ENCODE results near the gene SCFD2.

SCFD2 gene

GRCh38 chr4:52947401-52948056 lies 418.3 kb downstream of the SCFD2 start:
- no peak for DNase-seq

GRCh38 chr4:52946855-52947254 lies 419.0 kb downstream of the SCFD2 start:
- DNase-seq = no peak

GRCh38 chr4:52945982-52946381 lies 419.9 kb downstream of the SCFD2 start:
- DNase-seq = no peak

- no peak for DNase-seq
These were observed 420.4 kb downstream of the SCFD2 start for GRCh38 chr4:52945326-52945898.

- DNase-seq = no peak
These were observed 422.2 kb downstream of the SCFD2 start for GRCh38 chr4:52943677-52944076.

GRCh38 chr4:52942936-52943335 lies 422.9 kb downstream of the SCFD2 start:
- DNase-seq = no peak

GRCh38 chr4:52941450-52941849 lies 424.4 kb downstream of the SCFD2 start:
- DNase-seq = no peak

- DNase-seq = no peak
These were observed 426.1 kb downstream of the SCFD2 start for GRCh38 chr4:52939739-52940138.

- no peak for DNase-seq
These were observed 426.5 kb downstream of the SCFD2 start for GRCh38 chr4:52939325-52939724.

- DNase-seq = no peak
These were observed 428.0 kb downstream of the SCFD2 start for GRCh38 chr4:52937829-52938228.

GRCh38 chr4:52936729-52937128 lies 429.1 kb downstream of the SCFD2 start:
- DNase-seq = no peak

GRCh38 chr4:52935317-52935716 lies 430.5 kb downstream of the SCFD2 start:
- no peak for DNase-seq

- no peak for DNase-seq
These were observed 432.1 kb downstream of the SCFD2 start for GRCh38 chr4:52933738-52934137.

GRCh38 chr4:52932591-52933470 lies 433.0 kb downstream of the SCFD2 start:
- no peak for DNase-seq

- DNase-seq = no peak
These were observed 434.6 kb downstream of the SCFD2 start for GRCh38 chr4:52931243-52931642.

GRCh38 chr4:52926196-52926974 lies 439.5 kb downstream of the SCFD2 start:
- no peak for DNase-seq

GRCh38 chr4:52925531-52925968 lies 440.3 kb downstream of the SCFD2 start:
- DNase-seq = no peak

- no peak for DNase-seq
These were observed 446.4 kb downstream of the SCFD2 start for GRCh38 chr4:52919461-52919860.

GRCh38 chr4:52917817-52918216 lies 448.0 kb downstream of the SCFD2 start:
- DNase-seq = no peak

GRCh38 chr4:52915730-52916300 lies 450.0 kb downstream of the SCFD2 start:
- DNase-seq = no peak

- no peak for DNase-seq
These were observed 450.7 kb downstream of the SCFD2 start for GRCh38 chr4:52915191-52915590.

- no peak for DNase-seq
These were observed 451.7 kb downstream of the SCFD2 start for GRCh38 chr4:52914051-52914605.
